ENCODE measurements around the gene DMWD. TPM values are rescaled to one million over a fixed set of nuclear protein-coding genes. Genes with fewer than 3 reads are reported as not detected.

Gene DMWD
- total RNA-seq, 1 experiment from 2014 or later: 64.6 TPM

DNA sequence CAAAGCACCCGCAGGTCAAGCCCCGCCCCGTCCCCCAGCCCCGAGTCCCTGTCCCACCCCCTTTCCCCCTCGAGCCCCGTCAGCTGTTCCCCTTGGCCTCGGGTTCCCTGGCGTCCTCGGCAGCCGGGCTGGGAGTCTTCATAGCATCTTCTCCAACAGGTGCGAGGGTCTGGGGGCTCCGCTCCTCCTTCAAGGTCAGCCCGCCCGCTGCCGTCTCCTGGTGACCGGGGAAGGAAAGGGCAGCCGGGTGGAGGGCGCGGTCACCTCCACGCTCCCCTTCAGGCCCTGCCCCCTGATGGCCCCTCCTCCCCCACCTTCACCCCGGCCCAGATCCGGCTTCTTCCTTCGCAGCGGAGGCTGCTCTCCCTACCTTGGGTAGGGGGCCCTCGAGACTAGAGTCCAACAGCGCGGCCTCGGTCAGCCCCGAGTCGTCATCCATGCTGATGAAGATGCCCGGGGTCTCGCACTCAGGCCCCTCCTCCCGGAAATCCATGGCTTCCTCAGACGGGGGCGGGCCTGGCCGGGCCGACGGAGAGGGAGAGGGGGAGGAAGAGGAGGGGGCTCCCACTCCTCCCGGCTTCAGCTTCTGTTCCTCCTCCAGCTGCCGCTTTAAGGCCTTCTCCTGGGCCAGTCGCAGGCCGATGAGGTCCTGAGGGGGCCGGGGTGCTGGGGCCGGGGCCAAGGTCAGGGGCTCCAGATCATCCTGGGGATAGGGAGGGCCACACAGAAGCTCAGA lies 23.0 kb upstream of the DMWD start:
- H3K4me3 ChIP-seq (ENCODE audit: low read depth in 2 of 2, low read length in 2 of 2): no peak overlapping the region
- TF ChIP-seq, protein P1, sequence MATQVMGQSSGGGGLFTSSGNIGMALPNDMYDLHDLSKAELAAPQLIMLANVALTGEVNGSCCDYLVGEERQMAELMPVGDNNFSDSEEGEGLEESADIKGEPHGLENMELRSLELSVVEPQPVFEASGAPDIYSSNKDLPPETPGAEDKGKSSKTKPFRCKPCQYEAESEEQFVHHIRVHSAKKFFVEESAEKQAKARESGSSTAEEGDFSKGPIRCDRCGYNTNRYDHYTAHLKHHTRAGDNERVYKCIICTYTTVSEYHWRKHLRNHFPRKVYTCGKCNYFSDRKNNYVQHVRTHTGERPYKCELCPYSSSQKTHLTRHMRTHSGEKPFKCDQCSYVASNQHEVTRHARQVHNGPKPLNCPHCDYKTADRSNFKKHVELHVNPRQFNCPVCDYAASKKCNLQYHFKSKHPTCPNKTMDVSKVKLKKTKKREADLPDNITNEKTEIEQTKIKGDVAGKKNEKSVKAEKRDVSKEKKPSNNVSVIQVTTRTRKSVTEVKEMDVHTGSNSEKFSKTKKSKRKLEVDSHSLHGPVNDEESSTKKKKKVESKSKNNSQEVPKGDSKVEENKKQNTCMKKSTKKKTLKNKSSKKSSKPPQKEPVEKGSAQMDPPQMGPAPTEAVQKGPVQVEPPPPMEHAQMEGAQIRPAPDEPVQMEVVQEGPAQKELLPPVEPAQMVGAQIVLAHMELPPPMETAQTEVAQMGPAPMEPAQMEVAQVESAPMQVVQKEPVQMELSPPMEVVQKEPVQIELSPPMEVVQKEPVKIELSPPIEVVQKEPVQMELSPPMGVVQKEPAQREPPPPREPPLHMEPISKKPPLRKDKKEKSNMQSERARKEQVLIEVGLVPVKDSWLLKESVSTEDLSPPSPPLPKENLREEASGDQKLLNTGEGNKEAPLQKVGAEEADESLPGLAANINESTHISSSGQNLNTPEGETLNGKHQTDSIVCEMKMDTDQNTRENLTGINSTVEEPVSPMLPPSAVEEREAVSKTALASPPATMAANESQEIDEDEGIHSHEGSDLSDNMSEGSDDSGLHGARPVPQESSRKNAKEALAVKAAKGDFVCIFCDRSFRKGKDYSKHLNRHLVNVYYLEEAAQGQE (IDR thresholded peaks at IDR 0.05; ENCODE audit: insufficient read depth in 1 of 2, low read depth in 2 of 2, low read length in 1 of 2): no peak
- TF ChIP-seq TCF7L2 (IDR thresholded peaks at IDR 0.05; ENCODE audit: low read depth, low read length) (no peak), SIN3A (IDR thresholded peaks at IDR 0.05; ENCODE audit: borderline replicate concordance, insufficient read depth, low read depth, low read length) (no peak), POLR2AphosphoS5 (IDR thresholded peaks at IDR 0.05; ENCODE audit: low read depth, low read length) (no peak)
- TF ChIP-seq, protein P2, sequence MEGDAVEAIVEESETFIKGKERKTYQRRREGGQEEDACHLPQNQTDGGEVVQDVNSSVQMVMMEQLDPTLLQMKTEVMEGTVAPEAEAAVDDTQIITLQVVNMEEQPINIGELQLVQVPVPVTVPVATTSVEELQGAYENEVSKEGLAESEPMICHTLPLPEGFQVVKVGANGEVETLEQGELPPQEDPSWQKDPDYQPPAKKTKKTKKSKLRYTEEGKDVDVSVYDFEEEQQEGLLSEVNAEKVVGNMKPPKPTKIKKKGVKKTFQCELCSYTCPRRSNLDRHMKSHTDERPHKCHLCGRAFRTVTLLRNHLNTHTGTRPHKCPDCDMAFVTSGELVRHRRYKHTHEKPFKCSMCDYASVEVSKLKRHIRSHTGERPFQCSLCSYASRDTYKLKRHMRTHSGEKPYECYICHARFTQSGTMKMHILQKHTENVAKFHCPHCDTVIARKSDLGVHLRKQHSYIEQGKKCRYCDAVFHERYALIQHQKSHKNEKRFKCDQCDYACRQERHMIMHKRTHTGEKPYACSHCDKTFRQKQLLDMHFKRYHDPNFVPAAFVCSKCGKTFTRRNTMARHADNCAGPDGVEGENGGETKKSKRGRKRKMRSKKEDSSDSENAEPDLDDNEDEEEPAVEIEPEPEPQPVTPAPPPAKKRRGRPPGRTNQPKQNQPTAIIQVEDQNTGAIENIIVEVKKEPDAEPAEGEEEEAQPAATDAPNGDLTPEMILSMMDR (IDR thresholded peaks at IDR 0.05): no peak
- no peak for DNase-seq (ENCODE audit: low read depth, low spot score)
- CTCF ChIA-PET: interaction anchor here (0.6 kb wide), 1 partner anchor 84 kb away, joined by 4 read pairs; no protein-coding TSS in a partner anchor
- no peaks in the 10 kb centered on the region for H3K36me3 ChIP-seq (ENCODE audit: control insufficient read depth, insufficient read depth, low read length)
- no peaks in the 10 kb centered on the region for H3K4me1 ChIP-seq (ENCODE audit: control insufficient read depth, insufficient read depth, low read length)
- no peaks in the 10 kb centered on the region for H3K27me3 ChIP-seq (ENCODE audit: control insufficient read depth, insufficient read depth, low read length)
- no peak for ATAC-seq
- H3K9me3 ChIP-seq (ENCODE audit: control insufficient read depth, insufficient read depth, low read depth, low read length): no peaks in the 10 kb centered on the region
- no TSS peak for BruUV-seq (replicated peaks)
- in situ Hi-C loops (cut with HindIII; ENCODE audit: low pct_unique_long_range_greater_than_20kb, low sequenced_read_pairs) (no loop called here), intact Hi-C loops (cut with micrococcal nuclease; ENCODE audit: unreplicated experiment) (no loop called here)
- POLR2A ChIA-PET: no interaction called here
- H3K27ac ChIP-seq (ENCODE audit: low read length): no peak overlapping the region

DNA sequence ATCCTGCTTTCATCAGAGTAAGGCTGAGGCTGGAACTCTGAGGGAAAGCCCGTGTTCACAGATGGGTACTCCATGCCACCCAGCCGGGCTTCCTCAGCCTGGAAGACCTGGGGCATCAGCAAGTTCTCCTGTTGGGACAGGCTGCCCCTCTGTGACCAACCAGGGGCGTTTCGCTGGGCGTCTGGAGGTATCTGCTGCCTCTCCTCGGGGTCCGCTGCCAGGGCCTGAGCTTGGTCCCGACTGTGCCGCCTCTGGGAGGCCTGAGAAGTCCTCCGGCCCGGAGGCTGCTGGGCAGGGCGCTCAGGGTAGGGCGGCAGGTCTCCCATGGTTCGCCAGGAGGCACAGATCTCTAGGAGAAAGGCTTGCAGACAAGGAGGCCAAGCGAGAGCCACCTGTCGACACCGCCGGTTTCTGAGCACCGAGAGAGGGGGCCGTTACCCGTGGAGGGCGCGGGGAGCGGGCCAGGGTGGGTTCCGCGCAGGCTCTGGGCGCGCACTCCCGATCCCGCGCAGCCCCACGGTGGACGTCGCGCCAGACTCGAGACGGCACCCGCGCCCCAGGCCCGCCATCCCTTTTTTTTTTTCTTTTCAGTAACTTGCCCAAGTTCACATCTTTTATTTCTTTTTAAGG lies 22.3 kb upstream of the DMWD start, which contains the start of gene RSPH6A:
TSS of gene RSPH6A (minus strand) at position 458 of the 630 bp plus-strand sequence. CDS start at position 326, 132 bp downstream.
- no peak within 1 kb of the TSS for H3K27ac ChIP-seq (ENCODE audit: low read length)
- H3K36me3 ChIP-seq (ENCODE audit: control insufficient read depth, insufficient read depth, low read length): no peaks in the 10 kb centered on the region
- ATAC-seq (no peak), DNase-seq (ENCODE audit: low read depth, low spot score) (no peak)
- in situ Hi-C loops (cut with HindIII; ENCODE audit: low pct_unique_long_range_greater_than_20kb, low sequenced_read_pairs): no loop called here
- ChIA-PET POLR2A (interaction anchor here (0.6 kb wide), 1 partner anchor 13 kb away, joined by 6 read pairs; no protein-coding TSS in a partner anchor), CTCF (no interaction called here)
- H3K9me3 ChIP-seq (ENCODE audit: control insufficient read depth, insufficient read depth, low read depth, low read length): no peaks in the 10 kb centered on the region
- intact Hi-C loops (cut with micrococcal nuclease; ENCODE audit: unreplicated experiment): no loop called here
- no peaks in the 10 kb centered on the region for H3K4me1 ChIP-seq (ENCODE audit: control insufficient read depth, insufficient read depth, low read length)
- H3K4me3 ChIP-seq (ENCODE audit: low read depth in 2 of 2, low read length in 2 of 2): no peak within 1 kb of the TSS
- H3K27me3 ChIP-seq (ENCODE audit: control insufficient read depth, insufficient read depth, low read length): no peaks in the 10 kb centered on the region
- BruUV-seq (replicated peaks): no TSS peak
- TF ChIP-seq TCF7L2 (IDR thresholded peaks at IDR 0.05; ENCODE audit: low read depth, low read length) (no peak), SIN3A (IDR thresholded peaks at IDR 0.05; ENCODE audit: borderline replicate concordance, insufficient read depth, low read depth, low read length) (no peak), POLR2AphosphoS5 (IDR thresholded peaks at IDR 0.05; ENCODE audit: low read depth, low read length) (no peak)
- TF ChIP-seq, protein P2 (IDR thresholded peaks at IDR 0.05): no peak
- TF ChIP-seq, protein P1 (IDR thresholded peaks at IDR 0.05; ENCODE audit: insufficient read depth in 1 of 2, low read depth in 2 of 2, low read length in 1 of 2): no peak
